HT-29 (cell line): ENCODE measurements around the gene TCF7L1. TPM values are rescaled to one million over a fixed set of nuclear protein-coding genes. Genes with fewer than 3 reads are reported as not detected.

Experiments
- DNase-seq: peaks from one replicate; pipeline ENCODE4 v3.0.0-alpha.2; 2015; ENCODE audit warnings: low spot score
- small RNA-seq: library from RNA; depleted of rRNA; stranded (forward); fragments of <200 nt; gene quantifications from one replicate; pipeline ENCODE3, GENCODE V24; 2014
- total RNA-seq: library from RNA; depleted of rRNA; stranded (reverse); fragments of >200 nt; shearing (Covaris generic); gene quantifications from 2 replicates; pipeline ENCODE4 v1.2.3, GENCODE V29; 2014; rRNA removed

The TCF7L1 gene
- total RNA-seq, 1 experiment from 2014 or later = not detected

GRCh38 chr2:85347599-85347998 lies 214.4 kb downstream of the TCF7L1 start:
- DNase-seq = no peak

- peak; percentile 42 for DNase-seq
Observed at GRCh38 chr2:85353876-85354285, 220.7 kb downstream of the TCF7L1 start.

GRCh38 chr2:85354286-85355072 lies 221.3 kb downstream of the TCF7L1 start, which contains the start of the genes ELMOD3 and RETSAT:
TSS of gene ELMOD3 (plus strand) at chr2:85354769. CDS start at chr2:85357199, 2,430 bp downstream.
TSS of gene RETSAT (minus strand) at chr2:85354528. CDS start at chr2:85354507, 21 bp downstream.
- DNase-seq = peak; percentile 99

- no peak for DNase-seq
Observed at GRCh38 chr2:85355073-85355410, 221.8 kb downstream of the TCF7L1 start.

GRCh38 chr2:85355521-85355920 lies 222.3 kb downstream of the TCF7L1 start:
- DNase-seq = no peak

- no peak for DNase-seq
Observed at GRCh38 chr2:85356186-85356585, 223.0 kb downstream of the TCF7L1 start.

- no peak for DNase-seq
Observed at GRCh38 chr2:85357736-85358135, 224.5 kb downstream of the TCF7L1 start.

Small RNAs within 50 kb of the gene (small RNA-seq; reads per million reads assigned to genes)
- gene AC093162.1 (not detected), gene RF00019 (not detected), gene RNU6-674P (not detected)

Other genes starting within 250 kb of the TCF7L1 start
- 4,823 and 6,107 TPM in 2 replicates for gene TMSB10, start 227.7 kb upstream of the TCF7L1 start, total RNA-seq
- gene KCMF1, start 162.2 kb upstream of the TCF7L1 start, total RNA-seq = 39.2 and 47.6 TPM in 2 replicates
- 121 and 133 TPM in 2 replicates for gene TGOLN2, start 194.6 kb downstream of the TCF7L1 start, total RNA-seq
- 18.5 and 23.5 TPM in 2 replicates for gene RETSAT, start 221.1 kb downstream of the TCF7L1 start, total RNA-seq
- 6.5 and 7.1 TPM in 2 replicates for gene ELMOD3, start 221.4 kb downstream of the TCF7L1 start, total RNA-seq